Measurements from ENCODE around the gene KMT2D. TPM values are rescaled to one million over a fixed set of nuclear protein-coding genes. Genes with fewer than 3 reads are reported as not detected.

The KMT2D gene
- polyA plus RNA-seq, 1 of the 3 experiments (the other 2 are of a cell fraction): 30.5 TPM

GRCh38 chr12:49051777-49052438, 8.7 kb downstream of the KMT2D start:
- TF ChIP-seq SIN3A (IDR thresholded peaks at IDR 0.05; ENCODE audit: borderline replicate concordance, low read depth, low read length): no peak
- no peak for TF ChIP-seq RCOR1 (IDR thresholded peaks at IDR 0.05; ENCODE audit: low read length)
- no peak for TF ChIP-seq IRF3 (IDR thresholded peaks at IDR 0.05; ENCODE audit: low read depth, low read length)
- TF ChIP-seq TEAD4 (IDR thresholded peaks at IDR 0.05; ENCODE audit: borderline replicate concordance, insufficient read depth): no peak
- no peak for TF ChIP-seq PBX3 (IDR thresholded peaks at IDR 0.05)
- no peak for TF ChIP-seq USF2 (IDR thresholded peaks at IDR 0.05; ENCODE audit: borderline replicate concordance, low read depth, low read length)
- TF ChIP-seq RFX5 (IDR thresholded peaks at IDR 0.05; ENCODE audit: low read length): no peak
- no peak for TF ChIP-seq POLR2AphosphoS5 (IDR thresholded peaks at IDR 0.05; ENCODE audit: low read depth, low read length)
- no peak for TF ChIP-seq CHD2 (IDR thresholded peaks at IDR 0.05; ENCODE audit: low read length, partially characterized antibody)
- TF ChIP-seq MXI1 (IDR thresholded peaks at IDR 0.05; ENCODE audit: low read depth, low read length): no peak
- TF ChIP-seq EZH2phosphoT487 (IDR thresholded peaks at IDR 0.05; ENCODE audit: borderline replicate concordance, low read depth): no peak
- no peak for TF ChIP-seq TCF12 (IDR thresholded peaks at IDR 0.05)
- TF ChIP-seq YY1 (IDR thresholded peaks at IDR 0.05; ENCODE audit: low read depth): no peak
- TF ChIP-seq FOXJ3 (CRISPR knock-in tag; IDR thresholded peaks at IDR 0.05): no peak
- TF ChIP-seq GATA2 (CRISPR knock-in tag; IDR thresholded peaks at IDR 0.05): no peak
- no peak for TF ChIP-seq FOSL2 (IDR thresholded peaks at IDR 0.05; ENCODE audit: borderline replicate concordance, low read depth)
- TF ChIP-seq MAX (IDR thresholded peaks at IDR 0.05; ENCODE audit: low read depth): no peak
- TF ChIP-seq FOXM1 (IDR thresholded peaks at IDR 0.05; ENCODE audit: low read depth): no peak
- H3K4me2 ChIP-seq: no peak overlapping the region
- POLR2A ChIA-PET: no interaction called here
- no peaks in the 10 kb centered on the region for H3K9me2 ChIP-seq
- H4K20me1 ChIP-seq (ENCODE audit: insufficient read depth): peaks cover 61% of the 10 kb centered on the region
- WGBS (ENCODE audit: low lambda C conversion rate): 95% methylated on average over 20 of the region's 20 CpGs
- no peaks in the 10 kb centered on the region for H3K27me3 ChIP-seq (ENCODE audit: insufficient read depth)
- no peak overlapping the region for H3K4me3 ChIP-seq (ENCODE audit: low read depth in 2 of 2, low read length in 1 of 2)
- H3K9me3 ChIP-seq: no peaks in the 10 kb centered on the region
- H3K36me3 ChIP-seq (replicated peaks in 1 of 2; ENCODE audit: control insufficient read depth in 1 of 2, insufficient read depth in 2 of 2, low read length in 1 of 2): peaks cover 47 to 76% of the 10 kb centered on the region in 2 experiments
- H3K79me2 ChIP-seq (ENCODE audit: insufficient read depth): peaks cover 49% of the 10 kb centered on the region
- H3K27ac ChIP-seq (ENCODE audit: low read depth in 2 of 2, low read length in 1 of 2): no peak overlapping the region
- H2AFZ ChIP-seq (ENCODE audit: low read depth): no peak overlapping the region
- CTCF ChIA-PET: no interaction called here
- no peak overlapping the region for H3K9ac ChIP-seq
- H3K4me1 ChIP-seq (ENCODE audit: control insufficient read depth in 1 of 2, insufficient read depth in 2 of 2, low read depth in 1 of 2, low read length in 1 of 2): peaks cover 14 to 20% of the 10 kb centered on the region in 2 experiments
- no peak for DNase-seq
- peaks cover 10% of the 10 kb centered on the region for H3F3A ChIP-seq (replicated peaks; ENCODE audit: insufficient read depth)

All from SK-N-SH (cell line).